B cell (primary cell): ENCODE data around the gene HOXC4. TPM values are rescaled to one million over a fixed set of nuclear protein-coding genes. Genes with fewer than 3 reads are reported as not detected.

Source experiments
- ATAC-seq: fragments of 200-7000 bp; cut with Tn5 transposase; one replicate; pipeline ENCODE4 v1.10.0; 2021; ENCODE audit warnings: low read depth, mild to moderate bottlenecking, moderate number of reproducible peaks, moderate library complexity
- CTCF ChIA-PET: fragments of 350-600 bp; sonication (Branson Sonifier 250); formaldehyde crosslinking; loops from one replicate; lab custom pipeline; 2021; ENCODE audit warnings: antibody characterized with exemption, inconsistent platforms; lab: Charles Lee
- POLR2A ChIA-PET: fragments of 350-600 bp; sonication (Branson Sonifier 250); formaldehyde crosslinking; loops from one replicate; lab custom pipeline; 2021; ENCODE audit warnings: antibody characterized with exemption; lab: Charles Lee
- DNase-seq: peaks from one replicate; pipeline ENCODE4 v3.0.0; 2013
- H2AFZ ChIP-seq: 2 replicates; pipeline ENCODE4 v1.6.1; 2012; ENCODE audit warnings: mild to moderate bottlenecking, low read depth, low read length; ENCODE audit not compliant: insufficient read depth, poor library complexity, severe bottlenecking
- H3K27ac ChIP-seq, 2 donors: 1 replicate in 1 of 2; 2 replicates in 1 of 2; pipeline ENCODE4 v1.5.1; 2012 to 2013; ENCODE audit warnings: low read length in 2 of 2, mild to moderate bottlenecking in 2 of 2, moderate library complexity in 1 of 2
- H3K27me3 ChIP-seq, 4 experiments: fragments of 200-600 bp in 1 of 4; sonication (generic) in 1 of 4; replicated peaks in 1 of 4; 1 replicate in 2 of 4; 2 replicates in 2 of 4; pipeline versions ENCODE4 v1.6.1 to v1.7.0; 2013 to 2016; ENCODE audit warnings: low read length in 3 of 4, mild to moderate bottlenecking in 2 of 4, mixed read lengths in 1 of 4, moderate library complexity in 1 of 4; ENCODE audit not compliant: insufficient read depth in 4 of 4, control insufficient read depth in 3 of 4; ENCODE audit errors: control extremely low read depth in 1 of 4
- H3K36me3 ChIP-seq, 2 experiments: replicated peaks in 1 of 2; 1 replicate in 1 of 2; 2 replicates in 1 of 2; pipeline versions ENCODE4 v1.6.1 to v1.7.1; 2013; ENCODE audit warnings: low read length in 1 of 2; ENCODE audit not compliant: insufficient read depth in 2 of 2, control insufficient read depth in 1 of 2; ENCODE audit errors: control extremely low read depth in 1 of 2, extremely low read depth in 1 of 2
- H3K4me1 ChIP-seq, 2 donors: fragments of 200-600 bp in 1 of 2; sonication (generic) in 1 of 2; 1 replicate in 1 of 2; 2 replicates in 1 of 2; pipeline versions ENCODE4 v1.5.1 to v1.6.1; 2013 to 2017; ENCODE audit warnings: low read length in 2 of 2; ENCODE audit not compliant: control insufficient read depth in 2 of 2, insufficient read depth in 2 of 2
- H3K4me2 ChIP-seq: replicated peaks from 2 replicates; pipeline ENCODE3; 2012; ENCODE audit warnings: mild to moderate bottlenecking, low read depth, low read length; ENCODE audit not compliant: poor library complexity, severe bottlenecking
- H3K4me3 ChIP-seq, 5 experiments: fragments of 200-600 bp in 1 of 5; sonication (generic) in 1 of 5; 1 replicate in 3 of 5; 2 replicates in 2 of 5; pipeline versions ENCODE4 v1.5.1 to v1.7.0; 2011 to 2016; ENCODE audit warnings: low read length in 4 of 5, mild to moderate bottlenecking in 4 of 5, low read depth in 2 of 5, control low read depth in 1 of 5, moderate library complexity in 1 of 5; ENCODE audit not compliant: insufficient read depth in 1 of 5; ENCODE audit errors: control extremely low read depth in 1 of 5, extremely low read depth in 1 of 5
- H3K79me2 ChIP-seq: fragments of 200-600 bp; sonication (generic); one replicate; pipeline ENCODE4 v1.6.0; 2016; ENCODE audit warnings: low read length; ENCODE audit not compliant: control insufficient read depth, insufficient read depth
- H3K9ac ChIP-seq: fragments of 200-600 bp; sonication (generic); 2 replicates; pipeline ENCODE4 v1.6.1; 2017; ENCODE audit warnings: mild to moderate bottlenecking, low read length, moderate library complexity
- H3K9me3 ChIP-seq, 3 donors: one replicate each; pipeline versions ENCODE4 v1.6.1 to v1.7.1; 2013; ENCODE audit warnings: low read length in 2 of 3; ENCODE audit not compliant: control insufficient read depth in 2 of 3, insufficient read depth in 1 of 3; ENCODE audit errors: control extremely low read depth in 1 of 3
- H4K20me1 ChIP-seq: 2 replicates; pipeline ENCODE4 v1.6.0; 2012; ENCODE audit warnings: mild to moderate bottlenecking, low read length; ENCODE audit not compliant: insufficient read depth, control insufficient read depth, poor library complexity, severe bottlenecking
- H3K27ac Mint-ChIP-seq: one replicate; pipeline ENCODE4 v1.8.0; 2021; ENCODE audit warnings: mixed read lengths
- H3K27me3 Mint-ChIP-seq: one replicate; pipeline ENCODE4 v1.8.0; 2021; ENCODE audit warnings: mixed read lengths
- H3K4me1 Mint-ChIP-seq: one replicate; pipeline ENCODE4 v1.8.0; 2021; ENCODE audit warnings: mixed read lengths
- H3K4me3 Mint-ChIP-seq: one replicate; pipeline ENCODE4 v1.8.0; 2021; ENCODE audit warnings: mixed read lengths
- H3K9me3 Mint-ChIP-seq: one replicate; pipeline ENCODE4 v1.8.0; 2022; ENCODE audit warnings: mixed read lengths; ENCODE audit not compliant: insufficient read depth
- EZH2 ChIP-seq: IDR thresholded peaks from 2 replicates; pipeline ENCODE4 v1.6.1; 2012; ENCODE audit warnings: borderline replicate concordance, low read depth, mild to moderate bottlenecking, moderate library complexity, low read length; ENCODE audit not compliant: insufficient read depth, poor library complexity, severe bottlenecking
- WGBS: methylation state at CpG from one replicate; pipeline ENCODE4 v1.1.5; 2013; ENCODE audit warnings: missing lambda C conversion rate; ENCODE audit not compliant: insufficient coverage; 5-methylcytosine and 5-hydroxymethylcytosine counted together
- intact Hi-C: fragments of 100-400 bp; cut with micrococcal nuclease; formaldehyde crosslinking; loops from one replicate; pipeline ENCODE4 v1.10.0; 2022
- polyA plus RNA-seq: library from polyadenylated mRNA; depleted of rRNA; stranded (reverse); fragments of >200 nt; gene quantifications from 2 replicates; pipeline ENCODE4 v1.2.3, GENCODE V29; 2012
- total RNA-seq, 2 donors: library from RNA; stranded (reverse); fragments of 120-200 nt in 1 of 2; gene quantifications; 1 replicate in 1 of 2; 2 replicates in 1 of 2; pipeline versions ENCODE4 v1.2.3 to v1.2.4, GENCODE V29; 2013 to 2022
- TF ChIP-seq, protein P1 (sequence below): fragments of 200-600 bp; IDR thresholded peaks from one replicate; pipeline ENCODE4 v1.8.0; 2022; ENCODE audit warnings: antibody characterized with exemption, mild to moderate bottlenecking

HOXC4 gene
- total and polyA plus RNA-seq, 2 donors (not counting 1 experiment from before 2014, with no cell fraction given), result 4.3 to 6.5 TPM

DNA sequence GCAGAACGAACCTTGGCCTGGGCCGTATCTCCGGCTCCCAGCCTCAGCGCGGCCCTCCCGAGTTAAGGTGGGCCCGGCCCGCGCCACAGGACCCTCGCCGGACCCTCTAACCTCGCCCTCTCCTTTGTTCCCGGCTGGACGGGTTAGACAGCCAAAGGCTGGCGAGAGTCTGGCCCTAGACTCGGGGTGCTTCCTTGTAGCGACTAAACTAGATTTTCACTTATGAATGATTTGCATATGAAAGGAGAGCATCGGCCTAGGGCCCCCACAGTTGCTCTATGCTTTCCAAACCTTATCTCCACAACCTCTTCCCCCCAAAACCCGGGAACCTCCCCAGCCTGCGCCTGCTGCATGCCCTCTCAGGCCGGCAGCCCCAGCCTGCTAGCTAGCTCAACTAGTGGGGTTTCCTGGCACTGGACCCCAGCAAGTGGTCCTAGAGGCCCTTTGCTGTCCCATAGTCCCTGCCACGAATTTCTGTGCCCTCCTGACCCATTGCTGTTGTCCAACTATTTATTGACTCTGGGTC lies 18.8 kb upstream of the HOXC4 start:
- Mint-ChIP-seq H3K27ac (peak overlapping the region; percentile 76), H3K4me3 (peak overlapping the region; percentile 50), H3K27me3 (peaks cover 76% of the 10 kb centered on the region), H3K9me3 (no peaks in the 10 kb centered on the region), H3K4me1 (peaks cover 23% of the 10 kb centered on the region)
- Histone ChIP-seq H3K79me2 (no peaks in the 10 kb centered on the region), H3K36me3 (no peaks in the 10 kb centered on the region), H3K4me1 (peaks cover 28 to 41% of the 10 kb centered on the region in 2 donors), H2AFZ (no peak overlapping the region), H3K4me2 (peak overlapping the region; percentile 67), H3K9ac (peak overlapping the region; percentile 37), H4K20me1 (no peaks in the 10 kb centered on the region), H3K27me3 (peaks cover 0 to 94% (median 63%) of the 10 kb centered on the region in 4 experiments), H3K27ac (no peak overlapping the region), H3K4me3 (peak overlapping the region in 1 of 5 experiments; percentile 47), H3K9me3 (peaks cover 0 to 51% (median 6%) of the 10 kb centered on the region in 3 donors)
- DNase-seq, result no peak
- ChIA-PET CTCF (interaction anchor here (1.0 to 6.4 kb wide), 4 partner anchors 17 to 166 kb away, joined by 4 to 87 read pairs (median 4); partner anchors contain the start of gene SMUG1), POLR2A (no interaction called here)
- 42% methylated on average over 17 of the region's 22 CpGs for WGBS
- TF ChIP-seq EZH2, result no peak
- TF ChIP-seq, protein P1, sequence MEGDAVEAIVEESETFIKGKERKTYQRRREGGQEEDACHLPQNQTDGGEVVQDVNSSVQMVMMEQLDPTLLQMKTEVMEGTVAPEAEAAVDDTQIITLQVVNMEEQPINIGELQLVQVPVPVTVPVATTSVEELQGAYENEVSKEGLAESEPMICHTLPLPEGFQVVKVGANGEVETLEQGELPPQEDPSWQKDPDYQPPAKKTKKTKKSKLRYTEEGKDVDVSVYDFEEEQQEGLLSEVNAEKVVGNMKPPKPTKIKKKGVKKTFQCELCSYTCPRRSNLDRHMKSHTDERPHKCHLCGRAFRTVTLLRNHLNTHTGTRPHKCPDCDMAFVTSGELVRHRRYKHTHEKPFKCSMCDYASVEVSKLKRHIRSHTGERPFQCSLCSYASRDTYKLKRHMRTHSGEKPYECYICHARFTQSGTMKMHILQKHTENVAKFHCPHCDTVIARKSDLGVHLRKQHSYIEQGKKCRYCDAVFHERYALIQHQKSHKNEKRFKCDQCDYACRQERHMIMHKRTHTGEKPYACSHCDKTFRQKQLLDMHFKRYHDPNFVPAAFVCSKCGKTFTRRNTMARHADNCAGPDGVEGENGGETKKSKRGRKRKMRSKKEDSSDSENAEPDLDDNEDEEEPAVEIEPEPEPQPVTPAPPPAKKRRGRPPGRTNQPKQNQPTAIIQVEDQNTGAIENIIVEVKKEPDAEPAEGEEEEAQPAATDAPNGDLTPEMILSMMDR, result no peak
- intact Hi-C loops, result loop anchor here (2.0 to 5.0 kb wide), 3 partner anchors 16 to 68 kb away; no protein-coding TSS in a partner anchor
- no peak for ATAC-seq
